ENCODE data around the gene SPR.

DNA sequence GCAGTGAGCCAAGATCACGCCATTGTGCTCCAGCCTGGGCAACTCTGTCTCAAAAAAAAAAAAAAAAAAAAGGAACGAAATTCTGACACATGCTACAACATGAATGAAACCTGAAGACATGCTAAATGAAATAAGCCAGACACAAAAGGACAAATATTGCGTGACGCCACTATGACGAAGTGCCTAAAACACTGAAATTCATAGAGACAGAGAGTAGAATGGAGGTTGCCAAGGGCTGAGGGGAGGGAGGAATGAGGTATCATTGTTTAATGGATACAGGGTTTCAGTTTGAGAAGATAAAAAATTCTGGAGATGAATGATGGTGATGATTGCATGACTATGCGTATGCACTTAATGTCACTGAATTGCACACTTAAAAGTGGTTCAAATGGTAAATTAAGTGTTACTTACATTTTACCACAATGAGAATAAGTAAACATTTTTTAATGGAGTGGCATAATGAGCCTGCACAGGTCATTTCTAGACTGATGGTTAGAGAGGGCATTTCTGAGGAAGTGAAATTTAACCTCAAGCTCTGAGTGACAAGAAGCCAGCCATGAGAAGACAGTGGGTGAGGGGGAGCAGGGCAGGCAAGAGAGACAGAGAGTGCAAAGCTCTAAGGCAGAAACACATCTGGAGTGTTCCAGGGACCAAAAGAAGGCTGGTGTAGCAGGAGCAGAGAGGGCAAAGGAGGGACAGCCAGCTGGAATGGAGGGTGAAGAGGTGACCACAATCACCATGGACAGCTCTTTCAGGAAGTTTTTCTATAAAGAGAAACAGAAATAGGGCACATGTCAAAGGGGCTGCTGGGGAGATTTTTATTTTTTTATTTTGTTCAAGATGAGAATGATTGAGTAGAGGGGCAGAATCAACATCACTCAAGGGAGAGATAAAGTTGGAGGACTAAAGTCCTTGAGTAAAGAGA lies 40.8 kb upstream of the SPR start:
- TF ChIP-seq HMGXB3 (CRISPR knock-in tag; IDR thresholded peaks at IDR 0.05; ENCODE audit: borderline replicate concordance) (no peak), NR2F2 (IDR thresholded peaks at IDR 0.05; ENCODE audit: borderline replicate concordance, low read depth) (no peak), RCOR2 (CRISPR knock-in tag; IDR thresholded peaks at IDR 0.05) (no peak), HOXA7 (CRISPR knock-in tag; IDR thresholded peaks at IDR 0.05) (no peak), ZNF737 (CRISPR knock-in tag; IDR thresholded peaks at IDR 0.05; ENCODE audit: borderline replicate concordance) (no peak), MAFK (conservative IDR thresholded peaks at IDR 0.05 in 1 of 2, IDR thresholded peaks at IDR 0.05 in 1 of 2; ENCODE audit: low read length in 2 of 2) (no peak)
- TF ChIP-seq, protein P1, sequence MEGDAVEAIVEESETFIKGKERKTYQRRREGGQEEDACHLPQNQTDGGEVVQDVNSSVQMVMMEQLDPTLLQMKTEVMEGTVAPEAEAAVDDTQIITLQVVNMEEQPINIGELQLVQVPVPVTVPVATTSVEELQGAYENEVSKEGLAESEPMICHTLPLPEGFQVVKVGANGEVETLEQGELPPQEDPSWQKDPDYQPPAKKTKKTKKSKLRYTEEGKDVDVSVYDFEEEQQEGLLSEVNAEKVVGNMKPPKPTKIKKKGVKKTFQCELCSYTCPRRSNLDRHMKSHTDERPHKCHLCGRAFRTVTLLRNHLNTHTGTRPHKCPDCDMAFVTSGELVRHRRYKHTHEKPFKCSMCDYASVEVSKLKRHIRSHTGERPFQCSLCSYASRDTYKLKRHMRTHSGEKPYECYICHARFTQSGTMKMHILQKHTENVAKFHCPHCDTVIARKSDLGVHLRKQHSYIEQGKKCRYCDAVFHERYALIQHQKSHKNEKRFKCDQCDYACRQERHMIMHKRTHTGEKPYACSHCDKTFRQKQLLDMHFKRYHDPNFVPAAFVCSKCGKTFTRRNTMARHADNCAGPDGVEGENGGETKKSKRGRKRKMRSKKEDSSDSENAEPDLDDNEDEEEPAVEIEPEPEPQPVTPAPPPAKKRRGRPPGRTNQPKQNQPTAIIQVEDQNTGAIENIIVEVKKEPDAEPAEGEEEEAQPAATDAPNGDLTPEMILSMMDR (CRISPR knock-in tag; IDR thresholded peaks at IDR 0.05), result no peak
- TF ChIP-seq, protein P2, sequence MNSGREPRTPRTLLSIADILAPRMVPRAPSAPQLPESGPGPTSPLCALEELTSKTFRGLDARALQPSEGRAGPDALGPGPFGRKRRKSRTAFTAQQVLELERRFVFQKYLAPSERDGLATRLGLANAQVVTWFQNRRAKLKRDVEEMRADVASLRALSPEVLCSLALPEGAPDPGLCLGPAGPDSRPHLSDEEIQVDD (CRISPR knock-in tag; IDR thresholded peaks at IDR 0.05; ENCODE audit: borderline replicate concordance), result no peak
- TF ChIP-seq, protein P3, sequence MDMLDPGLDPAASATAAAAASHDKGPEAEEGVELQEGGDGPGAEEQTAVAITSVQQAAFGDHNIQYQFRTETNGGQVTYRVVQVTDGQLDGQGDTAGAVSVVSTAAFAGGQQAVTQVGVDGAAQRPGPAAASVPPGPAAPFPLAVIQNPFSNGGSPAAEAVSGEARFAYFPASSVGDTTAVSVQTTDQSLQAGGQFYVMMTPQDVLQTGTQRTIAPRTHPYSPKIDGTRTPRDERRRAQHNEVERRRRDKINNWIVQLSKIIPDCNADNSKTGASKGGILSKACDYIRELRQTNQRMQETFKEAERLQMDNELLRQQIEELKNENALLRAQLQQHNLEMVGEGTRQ (IDR thresholded peaks at IDR 0.05; ENCODE audit: low read depth, low read length), result no peak
- TF ChIP-seq, protein P3 (CRISPR knock-in tag; IDR thresholded peaks at IDR 0.05; ENCODE audit: borderline replicate concordance), result no peak
